Cortex of kidney (tissue), 1 donor: Measurements from ENCODE around the gene BHLHA15.

Experiments used
- DNase-seq: peaks from one replicate; lab custom pipeline; 2025; lab: John Stamatoyannopoulos, UW

Gene BHLHA15

GRCh38 chr7:98187138-98187502 lies 24.1 kb upstream of the BHLHA15 start:
- DNase-seq, result no peak

- no peak for DNase-seq
Measured at GRCh38 chr7:98189559-98189958, 21.7 kb upstream of the BHLHA15 start.

GRCh38 chr7:98191668-98192431 lies 19.4 kb upstream of the BHLHA15 start:
- DNase-seq, result no peak

GRCh38 chr7:98192781-98193457 lies 18.3 kb upstream of the BHLHA15 start:
- no peak for DNase-seq

- DNase-seq, result no peak
Measured at GRCh38 chr7:98193474-98194180, 17.6 kb upstream of the BHLHA15 start.

GRCh38 chr7:98194186-98194585 lies 17.1 kb upstream of the BHLHA15 start:
- DNase-seq, result no peak

- no peak for DNase-seq
Measured at GRCh38 chr7:98194672-98195457, 16.4 kb upstream of the BHLHA15 start.

GRCh38 chr7:98196706-98197605 lies 14.3 kb upstream of the BHLHA15 start:
- no peak for DNase-seq

GRCh38 chr7:98199131-98199530 lies 12.1 kb upstream of the BHLHA15 start:
- DNase-seq, result no peak

GRCh38 chr7:98200364-98200763 lies 10.9 kb upstream of the BHLHA15 start:
- DNase-seq, result no peak

GRCh38 chr7:98202367-98203195 lies 8.7 kb upstream of the BHLHA15 start:
- DNase-seq, result no peak

GRCh38 chr7:98203261-98203963 lies 7.8 kb upstream of the BHLHA15 start:
- DNase-seq, result no peak

GRCh38 chr7:98203964-98204605 lies 7.2 kb upstream of the BHLHA15 start:
- no peak for DNase-seq

GRCh38 chr7:98204670-98205069 lies 6.6 kb upstream of the BHLHA15 start:
- DNase-seq, result no peak

- no peak for DNase-seq
Measured at GRCh38 chr7:98205162-98205845, 5.9 kb upstream of the BHLHA15 start.

- no peak for DNase-seq
Measured at GRCh38 chr7:98206451-98207330, 4.5 kb upstream of the BHLHA15 start.

- DNase-seq, result no peak
Measured at GRCh38 chr7:98209166-98209920, 1.9 kb upstream of the BHLHA15 start.
